Panc1 (cell line): ENCODE measurements around the gene FAM174B. TPM values are rescaled to one million over a fixed set of nuclear protein-coding genes. Genes with fewer than 3 reads are reported as not detected.

ENCODE experiments used
- ATAC-seq: fragments of 200-7000 bp; cut with Tn5 transposase; 2 replicates; pipeline ENCODE4 v1.9.1; 2020; ENCODE audit warnings: mild to moderate bottlenecking, moderate library complexity
- BruUV-seq: library from RNA; stranded (reverse); fragments of 400-500 nt; replicated peaks from 2 replicates; lab custom pipeline; 2021; lab: Mats Ljungman, UMichigan
- CTCF ChIA-PET: fragments of 300-600 bp; sonication (Branson Sonifier 250); formaldehyde crosslinking; loops from one replicate; lab custom pipeline; 2022; ENCODE audit warnings: antibody characterized with exemption; lab: Charles Lee
- POLR2A ChIA-PET: fragments of 300-600 bp; sonication (Branson Sonifier 250); formaldehyde crosslinking; loops from one replicate; lab custom pipeline; 2022; ENCODE audit warnings: antibody characterized with exemption; lab: Charles Lee
- DNase-seq: peaks from one replicate; pipeline ENCODE4 v3.0.0-alpha.2; 2010; ENCODE audit warnings: low read depth, low spot score
- H3K27ac ChIP-seq: 2 replicates; pipeline ENCODE4 v1.5.1; 2011; ENCODE audit warnings: mild to moderate bottlenecking, low read length, inconsistent platforms
- H3K27me3 ChIP-seq: fragments of 200-500 bp; sonication (Bioruptor generic); 2 replicates; pipeline ENCODE4 v1.6.0; 2014; ENCODE audit warnings: low read length, inconsistent platforms; ENCODE audit not compliant: control insufficient read depth, insufficient read depth
- H3K36me3 ChIP-seq: fragments of 200-500 bp; sonication (Bioruptor generic); 2 replicates; pipeline ENCODE4 v1.5.1; 2014; ENCODE audit warnings: inconsistent platforms, mild to moderate bottlenecking, low read length, moderate library complexity; ENCODE audit not compliant: control insufficient read depth, insufficient read depth
- H3K4me1 ChIP-seq: 2 replicates; pipeline ENCODE4 v1.5.1; 2011; ENCODE audit warnings: inconsistent platforms, mild to moderate bottlenecking, low read length, moderate library complexity; ENCODE audit not compliant: control insufficient read depth, insufficient read depth
- H3K4me3 ChIP-seq, 2 experiments: 2 replicates each; pipeline ENCODE4 v1.5.1; 2011 to 2012; ENCODE audit warnings: low read depth in 2 of 2, low read length in 2 of 2, mild to moderate bottlenecking in 2 of 2, inconsistent platforms in 1 of 2, moderate library complexity in 1 of 2
- H3K9me3 ChIP-seq: fragments of 200-500 bp; sonication (Bioruptor generic); 2 replicates; pipeline ENCODE4 v1.5.1; 2014; ENCODE audit warnings: low read depth, mild to moderate bottlenecking, inconsistent platforms, low read length, moderate library complexity; ENCODE audit not compliant: control insufficient read depth, insufficient read depth
- CTCF ChIP-seq: fragments of 450-650 bp; IDR thresholded peaks from 2 replicates; pipeline ENCODE4 v1.5.1; 2017; ENCODE audit warnings: mild to moderate bottlenecking
- POLR2AphosphoS5 ChIP-seq: IDR thresholded peaks from 2 replicates; pipeline ENCODE4 v1.6.1; 2012; ENCODE audit warnings: mild to moderate bottlenecking, low read depth, low read length, moderate library complexity
- REST ChIP-seq, 2 experiments: IDR thresholded peaks; 2 replicates each; pipeline ENCODE4 v1.6.1; 2011 to 2012; ENCODE audit warnings: low read depth in 2 of 2, control low read depth in 1 of 2, low read length in 1 of 2, mild to moderate bottlenecking in 1 of 2, moderate library complexity in 1 of 2; ENCODE audit not compliant: insufficient read depth in 1 of 2
- SIN3A ChIP-seq: IDR thresholded peaks from 2 replicates; pipeline ENCODE4 v1.6.1; 2012; ENCODE audit warnings: low read depth, mild to moderate bottlenecking, low read length, moderate library complexity, borderline replicate concordance; ENCODE audit not compliant: insufficient read depth
- TCF7L2 ChIP-seq: IDR thresholded peaks from 2 replicates; pipeline ENCODE4 v1.6.1; 2011; ENCODE audit warnings: mild to moderate bottlenecking, low read depth, low read length, inconsistent platforms
- in situ Hi-C: cut with HindIII; loops from 2 replicates; pipeline ENCODE4 v1.10.0; 2016; ENCODE audit warnings: low sequenced_read_pairs, low pct_unique_long_range_greater_than_20kb
- intact Hi-C: fragments of 100-400 bp; cut with micrococcal nuclease; formaldehyde crosslinking; loops from one replicate; pipeline ENCODE4 v1.10.0; 2022; ENCODE audit not compliant: unreplicated experiment
- total RNA-seq: library from RNA; stranded (reverse); gene quantifications from one replicate; pipeline ENCODE4 v1.2.1, GENCODE V29; 2021; ENCODE audit not compliant: unreplicated experiment

FAM174B gene
- total RNA-seq, 1 experiment from 2014 or later, result 30.7 TPM

- intact Hi-C loops (no loop called here), in situ Hi-C loops (no loop called here)
- CTCF ChIA-PET, result no interaction called here
- Histone ChIP-seq H3K4me1 (peaks cover 25% of the 10 kb centered on the region), H3K27ac (no peak overlapping the region), H3K9me3 (no peaks in the 10 kb centered on the region), H3K27me3 (no peaks in the 10 kb centered on the region), H3K4me3 (no peak overlapping the region), H3K36me3 (no peaks in the 10 kb centered on the region)
- TF ChIP-seq TCF7L2 (no peak), REST (IDR thresholded peaks at IDR 0.05; ENCODE audit: insufficient read depth in 1 of 2, low read depth in 2 of 2, low read length in 1 of 2) (no peak), CTCF (no peak), POLR2AphosphoS5 (no peak), SIN3A (no peak)
- BruUV-seq, result no TSS peak
- DNase-seq (no peak), ATAC-seq (no peak)
- POLR2A ChIA-PET, result no interaction called here
These were observed 15.8 kb upstream of the FAM174B start for GRCh38 chr15:92671406-92671805.

- ChIA-PET POLR2A (no interaction called here), CTCF (no interaction called here)
- no TSS peak for BruUV-seq
- in situ Hi-C loops, result no loop called here
- peaks cover 30% of the 10 kb centered on the region for H3K4me1 ChIP-seq
- DNase-seq, result no peak
- H3K36me3 ChIP-seq, result no peaks in the 10 kb centered on the region
- TF ChIP-seq CTCF (no peak), SIN3A (no peak), REST (IDR thresholded peaks at IDR 0.05; ENCODE audit: insufficient read depth in 1 of 2, low read depth in 2 of 2, low read length in 1 of 2) (no peak)
- intact Hi-C loops, result no loop called here
- H3K9me3 ChIP-seq, result no peaks in the 10 kb centered on the region
- H3K27me3 ChIP-seq, result no peaks in the 10 kb centered on the region
- no peak overlapping the region for H3K27ac ChIP-seq
- no peak overlapping the region for H3K4me3 ChIP-seq
- ATAC-seq, result no peak
These were observed 15.0 kb upstream of the FAM174B start for GRCh38 chr15:92670621-92671020.
